LNCaP clone FGC (cell line): ENCODE measurements around the gene ATXN10.

Experiments used
- DNase-seq: peaks from one replicate; pipeline ENCODE4 v3.0.0-alpha.2; 2011; ENCODE audit warnings: low read depth
- H3K4me3 ChIP-seq: 2 replicates; pipeline ENCODE4 v1.5.1; 2011; ENCODE audit warnings: mild to moderate bottlenecking, low read depth, low read length, control low read depth
- TF ChIP-seq, protein P1 (sequence below): IDR thresholded peaks from 2 replicates; pipeline ENCODE4 v1.5.1; 2012; ENCODE audit warnings: mild to moderate bottlenecking; ENCODE audit not compliant: control insufficient read depth, insufficient read depth; ENCODE audit errors: extremely low read depth

ATXN10 gene

DNA sequence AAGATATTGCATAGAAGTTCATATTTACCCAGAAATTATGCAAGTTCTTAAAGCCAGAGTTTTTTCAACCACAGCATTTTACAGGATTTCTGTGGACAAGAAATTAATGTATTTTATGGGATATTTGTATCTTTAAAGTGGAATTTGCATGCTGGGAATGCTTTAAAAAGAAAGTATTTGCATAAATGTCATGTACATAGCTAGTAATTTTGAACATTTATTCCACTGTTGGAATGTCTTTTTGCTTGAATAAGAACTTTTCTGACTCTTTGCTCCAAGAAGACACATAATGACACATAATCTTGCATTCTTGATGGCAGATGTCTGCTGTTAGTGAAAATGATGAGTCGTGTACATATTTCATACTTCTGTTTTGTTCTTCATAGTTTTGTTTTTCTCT, 66.6 kb downstream of the ATXN10 start:
- no peak for DNase-seq
- H3K4me3 ChIP-seq, result no peak overlapping the region

DNA sequence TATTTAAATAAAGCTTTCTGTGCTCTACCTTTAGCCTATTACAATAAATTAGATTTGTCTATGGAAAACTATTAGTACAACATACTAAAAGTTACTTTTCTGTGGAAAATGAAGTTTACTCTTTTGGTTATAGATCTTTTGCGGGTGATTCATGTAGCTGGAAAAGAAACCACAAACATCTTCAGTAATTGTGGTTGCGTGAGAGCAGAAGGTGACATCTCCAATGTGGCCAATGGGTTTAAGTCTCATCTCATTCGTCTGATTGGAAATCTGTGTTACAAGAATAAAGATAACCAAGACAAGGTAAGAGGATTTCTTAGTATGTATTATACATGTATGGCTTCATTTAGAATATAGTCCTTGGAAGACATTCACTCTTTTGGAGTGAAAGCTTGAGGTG, 68.6 kb downstream of the ATXN10 start:
- DNase-seq, result no peak
- H3K4me3 ChIP-seq, result no peak overlapping the region
- TF ChIP-seq, protein P1, sequence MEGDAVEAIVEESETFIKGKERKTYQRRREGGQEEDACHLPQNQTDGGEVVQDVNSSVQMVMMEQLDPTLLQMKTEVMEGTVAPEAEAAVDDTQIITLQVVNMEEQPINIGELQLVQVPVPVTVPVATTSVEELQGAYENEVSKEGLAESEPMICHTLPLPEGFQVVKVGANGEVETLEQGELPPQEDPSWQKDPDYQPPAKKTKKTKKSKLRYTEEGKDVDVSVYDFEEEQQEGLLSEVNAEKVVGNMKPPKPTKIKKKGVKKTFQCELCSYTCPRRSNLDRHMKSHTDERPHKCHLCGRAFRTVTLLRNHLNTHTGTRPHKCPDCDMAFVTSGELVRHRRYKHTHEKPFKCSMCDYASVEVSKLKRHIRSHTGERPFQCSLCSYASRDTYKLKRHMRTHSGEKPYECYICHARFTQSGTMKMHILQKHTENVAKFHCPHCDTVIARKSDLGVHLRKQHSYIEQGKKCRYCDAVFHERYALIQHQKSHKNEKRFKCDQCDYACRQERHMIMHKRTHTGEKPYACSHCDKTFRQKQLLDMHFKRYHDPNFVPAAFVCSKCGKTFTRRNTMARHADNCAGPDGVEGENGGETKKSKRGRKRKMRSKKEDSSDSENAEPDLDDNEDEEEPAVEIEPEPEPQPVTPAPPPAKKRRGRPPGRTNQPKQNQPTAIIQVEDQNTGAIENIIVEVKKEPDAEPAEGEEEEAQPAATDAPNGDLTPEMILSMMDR, result no peak

More for the DNA sequence above, 66.6 kb downstream of the ATXN10 start:
- TF ChIP-seq, protein P1, result no peak

DNA sequence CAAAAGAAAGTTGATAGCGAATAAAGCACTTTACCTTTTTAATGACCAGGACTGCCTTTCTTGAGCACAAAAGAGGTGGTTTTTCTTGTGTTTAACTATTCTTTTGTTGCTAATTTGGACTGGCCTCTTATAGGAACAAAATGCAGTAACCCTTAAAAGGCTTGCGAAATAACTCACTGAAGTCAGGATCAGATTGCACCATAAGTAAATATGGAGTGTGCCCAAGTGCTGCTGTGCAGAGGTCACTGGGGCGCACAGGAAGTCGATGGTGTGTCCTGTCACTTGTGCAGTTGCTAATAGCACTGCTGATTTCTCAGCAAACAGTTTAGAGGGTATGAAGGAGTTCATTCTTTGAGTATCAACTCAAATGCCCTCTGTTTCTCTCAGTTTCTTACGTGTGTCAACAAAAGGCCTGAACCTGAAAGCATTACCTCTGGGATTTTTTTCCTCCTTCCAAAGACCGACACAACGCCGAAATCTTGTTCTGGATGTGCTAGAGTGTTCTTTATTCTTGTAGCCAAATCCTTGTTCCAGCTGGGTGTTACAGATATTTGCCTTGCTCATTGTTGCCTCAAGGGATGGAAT, 71.3 kb downstream of the ATXN10 start:
- peak overlapping the region; percentile 21; the same call in 1 of the 2 replicates for H3K4me3 ChIP-seq
- DNase-seq, result peak; percentile 75
- TF ChIP-seq, protein P1, result no peak

DNA sequence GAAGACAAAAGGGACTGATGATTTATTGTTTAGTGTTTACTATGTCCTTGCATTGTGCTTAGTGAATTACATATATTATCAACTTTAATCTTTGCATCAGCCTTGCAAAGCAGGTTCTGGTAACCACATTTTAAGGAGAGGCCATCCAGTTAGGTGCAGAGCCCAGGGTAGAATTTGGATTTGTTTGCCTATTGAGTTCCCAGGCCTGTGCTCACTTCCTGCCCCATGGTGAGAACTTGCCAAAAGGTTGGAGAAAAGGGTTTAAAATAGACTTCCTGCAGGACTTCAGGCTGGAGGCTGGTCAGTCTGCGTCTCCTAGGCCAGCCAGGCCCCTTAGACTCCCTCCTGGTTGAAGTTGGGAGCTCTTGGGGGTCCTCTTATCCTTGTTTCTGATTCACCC, 72.1 kb downstream of the ATXN10 start:
- TF ChIP-seq, protein P1, result no peak
- H3K4me3 ChIP-seq, result no peak overlapping the region
- peak; percentile 81 for DNase-seq

DNA sequence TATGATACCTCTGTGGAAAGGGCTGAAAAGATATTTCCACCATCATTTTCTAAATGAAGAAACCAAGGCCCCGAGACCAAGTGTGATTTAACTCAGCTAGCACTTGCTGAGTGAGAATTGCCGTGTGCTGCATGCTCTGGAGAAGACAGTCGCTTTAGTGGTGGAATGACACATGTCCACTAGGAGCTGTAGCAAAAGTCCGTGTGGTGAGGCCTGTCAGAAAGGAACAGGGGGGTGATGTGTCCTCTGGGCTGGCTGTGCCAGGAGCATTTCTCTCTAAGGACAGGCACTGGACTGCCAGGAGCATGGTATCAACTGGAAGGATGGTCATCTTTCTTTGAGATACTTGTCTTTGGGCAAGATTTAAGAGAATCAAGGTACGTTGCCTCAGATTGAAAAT, 72.8 kb downstream of the ATXN10 start:
- no peak overlapping the region for H3K4me3 ChIP-seq
- no peak for DNase-seq
- TF ChIP-seq, protein P1, result no peak

DNA sequence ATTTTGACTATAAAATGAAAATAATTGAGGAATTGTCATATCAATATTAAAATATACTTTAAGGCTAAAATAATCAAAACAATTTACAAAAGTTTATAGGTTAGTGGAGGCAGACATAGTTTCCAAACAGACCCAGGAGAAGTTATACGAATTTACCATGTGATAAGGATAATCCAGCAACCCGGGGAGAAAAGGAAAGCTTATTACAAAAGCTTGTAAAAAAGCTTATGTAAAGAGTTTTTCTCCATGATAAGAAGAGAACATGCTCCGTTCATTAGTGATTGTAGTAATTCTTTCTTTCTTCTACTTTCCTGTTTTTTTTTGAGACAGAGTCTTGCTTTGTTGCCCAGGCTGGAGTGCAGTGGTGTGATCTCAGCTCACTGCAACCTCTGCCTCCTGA, 79.0 kb downstream of the ATXN10 start:
- TF ChIP-seq, protein P1, result no peak
- no peak for DNase-seq

DNA sequence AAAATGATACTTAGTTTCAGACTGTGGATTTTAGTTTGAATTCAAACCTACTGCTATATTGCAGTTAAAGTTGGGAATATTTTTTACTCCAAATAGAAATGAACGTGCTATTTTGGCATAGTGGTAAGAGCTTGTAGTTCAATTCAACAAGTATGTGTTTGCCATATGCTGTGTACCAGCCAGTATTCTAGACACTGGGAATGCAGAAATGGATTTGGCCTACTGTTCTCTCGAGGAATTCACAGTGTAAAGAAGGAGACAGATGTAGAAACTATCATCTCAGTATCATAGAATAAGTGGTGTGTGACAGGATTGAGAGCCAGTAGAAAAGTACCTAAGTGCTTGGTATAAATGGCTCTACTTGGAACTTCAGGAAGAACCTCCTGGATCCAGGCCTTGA, 80.4 kb downstream of the ATXN10 start:
- TF ChIP-seq, protein P1, result no peak
- DNase-seq, result no peak
- no peak overlapping the region for H3K4me3 ChIP-seq

More for the DNA sequence above, 79.0 kb downstream of the ATXN10 start:
- no peak overlapping the region for H3K4me3 ChIP-seq
